Germinal center (tissue), 1 donor: Measurements from ENCODE around the gene FAAP20.
"Not testable (repeated sequence)": the region's sequence is repeated elsewhere in the genome, so short reads cannot be mapped to it uniquely, and the experiment has no call there.

Experiments used
- DNase-seq: peaks from one replicate; pipeline ENCODE4 v3.0.0; 2012; ENCODE audit warnings: mixed read lengths, low spot score

FAAP20 gene

DNA sequence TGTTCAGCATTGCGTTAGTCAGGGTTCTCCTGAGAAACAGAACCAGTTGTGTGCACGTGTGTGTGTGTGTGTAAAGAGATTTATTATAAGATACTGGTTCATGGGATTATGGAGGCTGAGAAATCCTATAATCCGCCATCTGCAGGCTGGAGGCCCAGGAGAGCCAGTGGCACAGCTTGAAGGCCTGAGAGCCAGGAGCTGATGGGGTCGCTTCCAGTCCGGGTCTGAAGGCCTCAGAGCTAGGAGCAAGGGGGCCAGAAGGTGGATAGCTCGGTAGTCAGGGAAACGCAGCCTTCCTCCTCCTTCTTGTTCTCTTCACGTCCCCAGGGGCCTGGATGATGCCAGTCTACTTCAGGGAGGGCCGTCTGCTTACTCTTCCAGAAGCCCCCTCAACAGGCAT, 37.7 kb downstream of the FAAP20 start:
- no peak for DNase-seq

DNA sequence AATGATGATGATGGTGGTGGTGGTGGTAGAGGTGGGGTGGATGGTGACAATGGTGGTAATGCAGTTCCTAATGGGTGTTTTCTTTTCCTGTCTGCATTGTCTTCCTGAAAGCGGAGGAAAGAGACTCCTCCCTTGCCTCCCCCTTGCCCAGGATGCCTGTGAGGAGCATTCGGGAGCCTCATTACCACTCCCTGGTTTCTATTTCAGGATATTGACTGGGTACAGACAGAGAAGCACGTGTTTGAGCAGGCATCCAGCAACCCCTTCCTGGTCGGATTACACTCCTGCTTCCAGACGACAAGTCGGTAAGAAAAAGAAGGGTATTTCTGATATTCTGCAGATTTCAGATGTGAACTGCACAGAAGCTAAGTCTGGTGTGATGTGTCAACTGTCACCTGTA, 38.8 kb downstream of the FAAP20 start:
- no peak for DNase-seq

DNA sequence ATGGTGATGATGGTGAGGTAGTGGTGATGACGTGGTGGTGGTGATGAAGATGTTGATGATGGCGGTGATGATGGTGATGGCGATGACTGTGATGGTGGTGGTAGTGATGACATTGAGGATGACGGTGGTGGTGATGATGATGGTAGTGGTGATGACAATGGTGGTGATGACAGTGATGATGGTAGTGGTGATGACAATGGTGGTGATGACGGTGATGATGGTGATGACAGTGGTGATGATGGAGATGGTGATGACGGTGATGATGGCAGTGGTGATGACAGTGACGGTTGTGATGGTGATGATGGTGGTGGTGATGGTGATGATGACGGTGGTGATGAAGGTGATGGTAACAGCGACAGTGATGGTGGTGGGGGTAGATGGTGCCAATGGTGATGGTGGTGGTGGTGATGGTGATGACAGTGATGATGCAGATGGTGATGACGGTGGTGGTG, 39.4 kb downstream of the FAAP20 start:
- DNase-seq: no peak

DNA sequence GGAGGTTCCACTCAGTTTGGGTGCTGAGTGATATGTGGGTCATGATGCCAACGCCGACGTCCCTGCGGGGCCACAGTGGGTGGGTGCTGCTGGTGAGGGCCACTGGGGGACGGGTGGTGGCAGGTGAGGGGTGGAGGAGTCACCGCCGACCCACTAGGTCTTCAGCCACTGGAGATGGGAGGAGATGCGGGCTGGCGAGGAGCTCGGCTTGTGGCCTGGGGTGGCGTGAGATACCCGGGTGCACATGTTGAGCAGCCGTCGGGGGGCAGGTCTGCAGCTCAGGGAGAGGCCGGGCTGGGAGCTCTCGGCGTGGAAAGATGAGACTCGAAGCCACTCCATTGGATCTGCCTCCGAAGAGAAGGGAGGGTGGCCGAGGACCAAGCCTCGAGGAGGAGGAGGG, 40.5 kb downstream of the FAAP20 start:
- DNase-seq: no peak

DNA sequence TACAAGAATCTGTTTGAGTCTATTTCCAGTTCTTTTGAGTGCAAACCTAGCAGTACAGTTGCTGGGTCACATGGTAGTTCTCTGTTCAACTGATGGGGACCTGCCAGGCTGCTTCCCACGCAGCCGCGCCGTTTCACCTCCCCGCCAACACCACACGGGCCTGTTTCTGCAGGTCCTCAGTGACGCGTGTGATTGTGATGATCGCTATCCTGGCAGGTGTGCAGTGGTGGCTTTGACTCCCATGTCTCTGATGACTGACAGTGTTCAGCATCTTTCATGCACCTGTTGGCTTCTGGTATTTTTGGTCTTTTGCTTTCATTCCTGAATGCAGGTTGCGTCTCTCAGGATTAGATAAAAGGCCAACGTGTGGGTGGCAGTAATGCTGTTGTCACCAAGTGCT, 41.6 kb downstream of the FAAP20 start:
- DNase-seq: no peak

DNA sequence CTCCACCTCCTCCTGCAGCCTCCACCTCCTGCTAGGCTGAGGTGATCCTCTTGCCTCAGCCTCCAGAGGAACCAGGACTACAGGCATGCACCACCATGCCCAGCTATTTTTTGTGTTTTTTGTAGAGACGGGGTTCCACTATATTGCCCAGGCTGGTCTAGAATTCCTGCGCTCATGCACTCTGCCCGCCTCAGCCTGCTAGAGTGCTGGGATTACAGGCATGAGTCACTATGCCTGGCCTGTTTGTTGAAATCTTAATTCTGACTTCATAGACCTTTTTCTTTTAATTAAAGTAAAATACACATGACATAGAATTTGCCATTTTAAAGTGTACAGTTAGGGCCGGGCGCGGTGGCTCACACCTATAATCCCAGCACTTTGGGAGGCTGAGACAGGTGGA, 42.7 kb downstream of the FAAP20 start:
- no peak for DNase-seq

DNA sequence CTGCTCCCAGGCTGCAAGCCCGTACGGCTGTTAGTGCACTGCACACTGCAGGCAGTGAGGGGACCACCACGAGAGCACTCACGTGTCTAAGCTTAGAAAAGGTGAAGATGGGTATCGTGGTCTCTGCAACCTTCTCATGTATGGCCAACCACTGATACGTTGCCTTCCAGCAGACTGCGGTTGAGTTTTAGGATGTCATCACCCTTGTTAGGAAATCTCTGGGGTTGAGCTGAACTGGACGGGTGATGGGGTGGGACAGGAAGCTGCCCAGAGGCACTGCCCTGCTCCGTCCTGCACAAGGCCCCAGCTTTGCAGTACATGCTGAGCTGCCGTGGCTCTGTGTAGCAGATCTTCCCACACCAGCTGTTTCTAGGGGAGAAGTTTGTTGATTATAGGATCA, 43.3 kb downstream of the FAAP20 start:
- DNase-seq: no peak

DNA sequence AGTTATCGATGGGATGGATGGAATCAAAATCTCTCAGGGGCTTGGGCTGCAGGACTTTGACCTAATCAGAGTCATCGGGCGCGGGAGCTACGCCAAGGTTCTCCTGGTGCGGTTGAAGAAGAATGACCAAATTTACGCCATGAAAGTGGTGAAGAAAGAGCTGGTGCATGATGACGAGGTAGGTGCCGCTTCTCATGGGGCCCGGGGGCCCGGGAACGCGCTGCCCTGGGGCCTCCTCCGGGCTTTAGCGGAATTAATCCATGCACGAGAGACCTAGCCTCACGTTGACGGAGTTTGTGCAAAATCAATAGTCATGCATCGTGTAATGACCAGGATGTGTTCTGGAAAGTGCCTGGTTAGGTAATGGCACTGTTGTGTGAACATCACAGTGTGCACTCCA, 43.8 kb downstream of the FAAP20 start:
- no peak for DNase-seq

DNA sequence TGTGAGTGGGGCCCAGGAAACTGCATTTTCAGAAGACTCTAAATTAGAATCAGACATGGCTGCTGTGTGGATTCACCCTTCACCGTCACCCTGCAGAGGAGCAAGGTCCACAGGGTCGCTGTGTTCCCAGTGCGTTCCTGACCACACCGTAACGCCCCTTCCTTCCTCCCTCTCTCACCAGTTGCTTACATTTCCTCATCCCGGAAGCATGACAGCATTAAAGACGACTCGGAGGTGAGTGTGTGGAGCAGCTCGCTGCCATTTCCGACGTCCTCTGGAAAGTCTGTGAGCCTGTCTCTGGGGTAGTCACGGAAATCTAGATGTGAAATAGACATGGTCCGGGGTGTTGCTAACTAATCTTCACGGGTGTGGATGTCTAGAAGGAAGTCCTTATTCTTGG, 45.9 kb downstream of the FAAP20 start:
- no peak for DNase-seq

DNA sequence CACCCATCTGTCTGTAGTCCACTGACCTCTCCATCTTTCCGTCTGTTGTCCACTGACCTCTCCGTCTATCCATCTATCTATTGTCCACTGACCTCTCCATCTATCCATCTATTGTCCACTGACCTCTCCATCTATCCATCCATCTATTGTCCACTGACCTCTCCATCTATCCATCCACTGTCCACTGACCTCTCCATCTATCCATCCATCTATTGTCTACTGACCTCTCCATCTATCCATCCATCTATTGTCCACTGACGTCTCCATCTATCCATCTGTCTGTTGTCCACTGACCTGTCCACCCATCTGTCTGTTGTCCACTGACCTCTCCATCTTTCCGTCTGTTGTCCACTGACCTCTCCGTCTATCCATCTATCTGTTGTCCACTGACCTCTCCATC, 46.7 kb downstream of the FAAP20 start:
- DNase-seq: not testable (repeated sequence)

DNA sequence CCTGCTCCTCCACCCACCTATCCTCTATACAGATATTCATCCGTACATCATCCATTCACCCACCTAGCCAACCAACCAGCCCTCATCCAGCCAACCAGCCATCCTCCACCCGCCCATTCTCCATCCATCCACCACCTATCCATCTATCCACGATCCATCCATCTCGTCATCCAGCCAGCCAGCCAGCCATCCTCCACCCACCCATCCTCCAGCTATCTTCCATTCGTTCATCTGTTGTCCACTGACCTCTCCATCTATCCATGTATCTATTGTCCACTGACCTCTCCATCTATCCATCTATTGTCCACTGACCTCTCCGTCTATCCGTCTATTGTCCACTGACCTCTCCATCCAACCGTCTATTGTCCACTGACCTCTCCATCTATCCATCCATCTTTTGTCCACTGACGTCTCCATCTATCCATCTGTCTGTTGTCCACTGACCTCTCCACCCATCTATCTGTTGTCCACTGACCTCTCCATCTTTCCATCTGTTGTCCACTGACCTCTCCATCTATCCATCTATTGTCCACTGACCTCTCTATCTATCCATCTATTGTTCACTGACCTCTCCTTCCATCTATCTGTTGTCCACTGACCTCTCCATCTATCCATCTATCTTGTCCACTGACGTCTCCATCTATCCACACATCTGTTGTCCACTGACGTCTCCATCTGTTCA, 47.6 kb downstream of the FAAP20 start:
- no peak for DNase-seq

DNA sequence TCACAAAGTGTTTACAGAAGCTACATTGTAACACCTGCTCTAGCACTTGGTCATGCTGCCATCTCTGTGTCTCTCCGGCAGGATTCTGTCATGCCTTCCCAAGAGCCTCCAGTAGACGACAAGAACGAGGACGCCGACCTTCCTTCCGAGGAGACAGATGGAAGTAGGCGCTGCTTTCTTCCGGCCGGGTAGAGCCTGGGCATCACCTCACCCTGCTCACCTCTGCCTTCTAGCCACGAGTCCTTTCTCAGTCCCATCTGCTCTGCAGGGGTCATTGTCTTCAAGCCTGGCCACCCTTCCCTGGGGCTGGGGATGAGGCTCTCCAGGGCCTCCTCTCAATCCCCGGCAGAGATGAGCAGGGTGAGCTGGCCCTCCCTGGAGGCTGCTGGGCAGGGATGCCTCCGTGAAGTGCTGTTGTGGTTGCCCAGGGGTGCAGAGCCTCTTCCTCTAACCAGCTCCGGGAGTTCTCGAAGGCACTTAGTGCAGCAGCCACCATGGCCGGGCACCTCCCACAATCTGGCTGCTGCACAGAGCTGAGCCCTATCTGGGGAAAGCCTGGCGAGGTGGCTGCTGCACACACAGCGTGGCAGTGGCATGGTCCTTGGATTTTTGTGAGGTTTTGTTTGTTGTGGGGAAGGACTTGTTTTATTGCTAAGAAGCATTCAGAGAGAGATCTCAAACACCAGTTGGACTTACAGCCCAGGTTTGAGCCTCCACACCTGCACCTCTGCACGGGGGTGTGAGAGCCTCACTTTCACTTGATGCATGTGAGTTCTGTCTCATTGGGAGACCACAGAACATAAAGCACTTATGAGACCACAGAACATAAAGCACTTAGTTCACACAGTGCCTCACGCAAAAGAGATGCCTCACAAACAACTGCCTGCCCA, 48.4 kb downstream of the FAAP20 start:
- DNase-seq: no peak

DNA sequence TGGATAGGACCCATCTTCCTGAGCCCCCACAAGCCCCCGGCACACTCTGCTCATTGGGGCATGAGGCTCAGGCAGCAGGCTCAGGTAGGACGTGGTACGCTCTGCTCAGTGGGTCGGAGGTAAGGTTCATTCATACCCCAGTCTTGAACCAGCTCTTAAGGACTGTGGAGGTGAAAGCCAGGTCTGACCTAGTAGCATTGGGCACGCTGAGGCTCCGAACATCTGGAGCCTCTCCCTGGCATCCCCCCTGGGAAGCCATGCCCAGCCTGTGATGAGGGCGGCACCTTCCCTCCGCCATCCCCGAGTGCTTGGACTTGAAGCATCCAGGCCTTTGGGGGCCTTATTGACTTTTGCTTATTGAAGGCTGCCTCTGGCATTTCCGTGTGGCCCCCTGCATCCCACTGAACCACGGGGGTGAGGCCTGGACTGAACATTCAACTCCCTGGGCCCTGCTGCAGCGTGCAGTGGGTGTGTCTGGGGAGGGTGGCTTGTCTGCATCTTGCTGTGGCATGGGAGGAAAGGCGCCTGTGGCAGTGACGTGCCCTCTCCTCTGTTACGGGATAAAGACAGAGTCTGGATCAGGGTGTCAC, 50.0 kb downstream of the FAAP20 start:
- DNase-seq: no peak

DNA sequence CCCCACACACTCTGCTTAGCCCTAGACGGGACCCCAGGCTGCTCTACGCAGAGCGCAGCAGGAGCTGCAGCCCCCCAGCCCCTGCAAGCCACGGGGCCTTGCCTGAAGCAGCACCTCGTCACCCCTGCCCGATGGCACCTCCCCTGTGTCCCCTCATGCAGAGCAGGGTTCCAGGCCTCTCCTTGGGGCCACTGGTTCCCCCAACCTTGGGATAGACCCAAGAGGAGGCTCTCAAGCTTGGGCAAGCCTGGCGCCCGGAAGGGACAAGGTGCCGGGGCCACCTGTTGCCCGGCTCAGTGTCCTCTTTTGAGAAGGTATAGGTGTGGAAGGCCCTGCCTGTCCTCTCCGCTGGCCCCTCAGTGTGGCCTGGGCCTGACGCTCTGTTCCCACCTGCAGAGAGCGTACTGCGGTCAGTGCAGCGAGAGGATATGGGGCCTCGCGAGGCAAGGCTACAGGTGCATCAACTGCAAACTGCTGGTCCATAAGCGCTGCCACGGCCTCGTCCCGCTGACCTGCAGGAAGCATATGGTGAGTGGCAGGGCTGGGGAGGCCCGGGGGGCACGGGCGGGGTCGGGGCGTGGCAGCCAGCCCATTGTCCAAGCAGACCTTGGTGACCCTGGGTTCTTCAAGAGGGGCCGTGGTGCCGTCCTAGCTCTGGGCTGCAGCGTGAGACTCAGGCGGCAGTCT, 50.6 kb downstream of the FAAP20 start:
- no peak for DNase-seq

DNA sequence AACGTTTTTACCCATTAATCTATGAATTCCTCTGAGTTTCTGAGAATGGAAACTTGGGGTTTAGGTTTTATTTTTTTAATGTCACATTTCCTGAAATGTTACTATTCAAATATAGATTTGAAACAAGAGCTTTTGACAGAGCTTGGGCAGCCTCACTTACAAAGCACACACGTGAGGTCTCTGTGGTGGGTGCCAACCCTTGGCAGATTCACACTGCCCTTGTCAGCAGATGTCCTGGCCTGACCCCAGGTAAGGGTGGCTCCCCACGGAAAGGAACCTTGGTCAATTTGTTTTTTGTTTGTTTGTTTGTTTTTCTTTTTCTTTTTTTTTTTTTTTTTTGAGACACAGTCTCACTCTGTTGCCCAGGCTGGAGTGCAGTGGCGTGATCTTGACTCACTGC, 53.5 kb downstream of the FAAP20 start:
- no peak for DNase-seq
